Astrocyte of the spinal cord (primary cell): ENCODE measurements around the gene ATP5MC2.

Source experiments
- DNase-seq: peaks from one replicate; pipeline ENCODE4 v3.0.0; 2011; ENCODE audit warnings: low read depth, low spot score
- H3K4me3 ChIP-seq: 2 replicates; pipeline ENCODE4 v1.5.1; 2011; ENCODE audit warnings: low read depth, mild to moderate bottlenecking, low read length, moderate library complexity
- CTCF ChIP-seq: IDR thresholded peaks from 2 replicates; pipeline ENCODE4 v1.5.1; 2012; ENCODE audit warnings: low read depth, mild to moderate bottlenecking, low read length, inconsistent platforms
- in situ Hi-C: cut with HindIII; loops from 2 replicates; pipeline ENCODE4 v1.10.0; 2017; ENCODE audit warnings: low sequenced_read_pairs

ATP5MC2 gene

GRCh38 chr12:53618275-53618674 is 57.6 kb downstream of the ATP5MC2 start:
- no peak for DNase-seq
- in situ Hi-C loops: no loop called here
- no peak overlapping the region for H3K4me3 ChIP-seq
- no peak for TF ChIP-seq CTCF

GRCh38 chr12:53617700-53618099 is 58.2 kb downstream of the ATP5MC2 start:
- no peak for DNase-seq
- in situ Hi-C loops: no loop called here
- H3K4me3 ChIP-seq: no peak overlapping the region
- no peak for TF ChIP-seq CTCF

- no peak for TF ChIP-seq CTCF
- no peak overlapping the region for H3K4me3 ChIP-seq
- DNase-seq: no peak
- in situ Hi-C loops: no loop called here
Measured at GRCh38 chr12:53616950-53617349, 58.9 kb downstream of the ATP5MC2 start.
